Fibroblast of lung (primary cell): ENCODE data around the gene STOML2. TPM values are rescaled to one million over a fixed set of nuclear protein-coding genes. Genes with fewer than 3 reads are reported as not detected.

Experiments used
- DNase-seq, 2 donors: peaks; one replicate each; pipeline versions ENCODE4 v3.0.0 to v3.0.0-alpha.2; 2010; ENCODE audit warnings: low read depth in 2 of 2
- H2AFZ ChIP-seq: 2 replicates; pipeline ENCODE4 v1.5.1; 2012; ENCODE audit warnings: low read length, control low read depth, inconsistent platforms
- H3K27ac ChIP-seq: 2 replicates; pipeline ENCODE4 v1.5.1; 2011; ENCODE audit warnings: low read length, control low read depth; ENCODE audit not compliant: insufficient read depth
- H3K27me3 ChIP-seq: 2 replicates; pipeline ENCODE4 v1.5.1; 2011; ENCODE audit warnings: mild to moderate bottlenecking, low read length; ENCODE audit not compliant: control insufficient read depth, insufficient read depth
- H3K36me3 ChIP-seq: 2 replicates; pipeline ENCODE4 v1.5.1; 2011; ENCODE audit warnings: low read length; ENCODE audit not compliant: control insufficient read depth, insufficient read depth
- H3K4me1 ChIP-seq: 2 replicates; pipeline ENCODE4 v1.5.1; 2011; ENCODE audit warnings: low read length; ENCODE audit not compliant: control insufficient read depth, insufficient read depth; ENCODE audit errors: extremely low read depth
- H3K4me2 ChIP-seq: 2 replicates; pipeline ENCODE4 v1.5.1; 2011; ENCODE audit warnings: low read length, control low read depth; ENCODE audit not compliant: insufficient read depth; ENCODE audit errors: extremely low read depth
- H3K4me3 ChIP-seq, 4 experiments: fragments of 200-600 bp in 1 of 4; sonication (generic) in 1 of 4; replicated peaks in 1 of 4; 2 replicates each; pipeline ENCODE4 v1.5.1; 2011 to 2016; ENCODE audit warnings: low read length in 4 of 4, low read depth in 3 of 4, mild to moderate bottlenecking in 3 of 4, control low read depth in 2 of 4, inconsistent platforms in 1 of 4, mixed read lengths in 1 of 4; ENCODE audit not compliant: insufficient read depth in 1 of 4; ENCODE audit errors: control extremely low read depth in 1 of 4
- H3K79me2 ChIP-seq: 2 replicates; pipeline ENCODE4 v1.5.1; 2012; ENCODE audit warnings: mild to moderate bottlenecking, low read length, inconsistent platforms; ENCODE audit not compliant: control insufficient read depth, insufficient read depth
- H3K9ac ChIP-seq: 2 replicates; pipeline ENCODE4 v1.5.1; 2011; ENCODE audit warnings: mild to moderate bottlenecking, low read length, control low read depth; ENCODE audit not compliant: insufficient read depth
- H3K9me3 ChIP-seq: 2 replicates; pipeline ENCODE4 v1.5.1; 2012; ENCODE audit warnings: low read depth, low read length; ENCODE audit not compliant: control insufficient read depth, insufficient read depth
- H4K20me1 ChIP-seq: 2 replicates; pipeline ENCODE4 v1.5.1; 2011; ENCODE audit warnings: low read length; ENCODE audit not compliant: control insufficient read depth, insufficient read depth; ENCODE audit errors: extremely low read depth
- CTCF ChIP-seq, 2 donors: IDR thresholded peaks in 1 of 2; conservative IDR thresholded peaks in 1 of 2; 1 replicate in 1 of 2; 2 replicates in 1 of 2; pipeline ENCODE4 v1.5.1; 2011 to 2012; ENCODE audit warnings: low read length in 2 of 2, control low read depth in 1 of 2, inconsistent platforms in 1 of 2, low read depth in 1 of 2, mild to moderate bottlenecking in 1 of 2
- EZH2 ChIP-seq: IDR thresholded peaks from 2 replicates; pipeline ENCODE4 v1.5.1; 2012; ENCODE audit warnings: low read length, control low read depth, mild to moderate bottlenecking; ENCODE audit errors: missing control alignments
- polyA plus RNA-seq, 2 donors: library from polyadenylated mRNA; depleted of rRNA in 1 of 2; stranded (reverse) in 1 of 2; unstranded in 1 of 2; fragments of >200 nt; gene quantifications; 2 replicates each; pipeline ENCODE4 v1.2.1, GENCODE V29; 2011 to 2012; ENCODE audit warnings: missing spikeins in 1 of 2
- total RNA-seq: library from RNA; depleted of rRNA; stranded (reverse); fragments of >200 nt; gene quantifications from 2 replicates; pipeline ENCODE4 v1.2.1, GENCODE V29; 2014

Gene STOML2
- total and polyA plus RNA-seq, 2 donors (not counting 1 experiment from before 2014, with no cell fraction given) = 94.0 to 170 TPM

GRCh38 chr9:35111001-35111933 lies 8.3 kb upstream of the STOML2 start:
- H3K4me1 ChIP-seq = peaks cover 25% of the 10 kb centered on the region
- peak; percentile 98 to 99 for DNase-seq
- peak overlapping the region; percentile 90 for H3K9ac ChIP-seq
- peak overlapping the region; percentile 94 for H3K4me2 ChIP-seq
- H4K20me1 ChIP-seq = no peaks in the 10 kb centered on the region
- peak overlapping the region; percentile 93 for H3K27ac ChIP-seq
- H2AFZ ChIP-seq = no peak overlapping the region
- H3K27me3 ChIP-seq = no peaks in the 10 kb centered on the region
- peaks cover 36% of the 10 kb centered on the region for H3K79me2 ChIP-seq
- H3K4me3 ChIP-seq = peak overlapping the region; percentile 79 to 96 (median 83)
- H3K36me3 ChIP-seq = peaks cover 4% of the 10 kb centered on the region
- H3K9me3 ChIP-seq = no peaks in the 10 kb centered on the region
- no peak for TF ChIP-seq EZH2
- no peak for TF ChIP-seq CTCF (conservative IDR thresholded peaks at IDR 0.05 in 1 of 2, IDR thresholded peaks at IDR 0.05 in 1 of 2; ENCODE audit: low read depth in 1 of 2, low read length in 2 of 2)

GRCh38 chr9:35110327-35110761 lies 7.4 kb upstream of the STOML2 start:
- TF ChIP-seq EZH2 (no peak), CTCF (conservative IDR thresholded peaks at IDR 0.05 in 1 of 2, IDR thresholded peaks at IDR 0.05 in 1 of 2; ENCODE audit: low read depth in 1 of 2, low read length in 2 of 2) (no peak)
- Histone ChIP-seq H2AFZ (no peak overlapping the region), H3K4me2 (peak overlapping the region; percentile 82), H3K27ac (peak overlapping the region; percentile 93), H3K36me3 (peaks cover 8% of the 10 kb centered on the region), H3K9me3 (no peaks in the 10 kb centered on the region), H4K20me1 (no peaks in the 10 kb centered on the region), H3K9ac (peak overlapping the region; percentile 90), H3K27me3 (no peaks in the 10 kb centered on the region), H3K4me1 (peaks cover 25% of the 10 kb centered on the region), H3K4me3 (peak overlapping the region; percentile 79 to 96 (median 83)), H3K79me2 (peaks cover 32% of the 10 kb centered on the region)
- DNase-seq = peak; percentile 44 to 64

- Histone ChIP-seq H3K36me3 (peaks cover 17% of the 10 kb centered on the region), H3K4me1 (peaks cover 19% of the 10 kb centered on the region), H4K20me1 (no peaks in the 10 kb centered on the region), H3K9ac (no peak overlapping the region), H2AFZ (no peak overlapping the region), H3K4me3 (peak overlapping the region in 1 of 4 experiments; percentile 96), H3K27ac (no peak overlapping the region), H3K79me2 (peaks cover 29% of the 10 kb centered on the region), H3K27me3 (no peaks in the 10 kb centered on the region), H3K4me2 (no peak overlapping the region), H3K9me3 (no peaks in the 10 kb centered on the region)
- no peak for DNase-seq
- TF ChIP-seq CTCF (conservative IDR thresholded peaks at IDR 0.05 in 1 of 2, IDR thresholded peaks at IDR 0.05 in 1 of 2; ENCODE audit: low read depth in 1 of 2, low read length in 2 of 2) (no peak), EZH2 (no peak)
Measured at GRCh38 chr9:35108946-35109575, 6.1 kb upstream of the STOML2 start.
